K562 (cell line): ENCODE results near the gene RNF150. TPM values are rescaled to one million over a fixed set of nuclear protein-coding genes. Genes with fewer than 3 reads are reported as not detected.

ENCODE experiments used
- ATAC-seq: fragments of 200-7000 bp; cut with Tn5 transposase; 3 replicates; pipeline ENCODE4 v1.9.1; 2020; ENCODE audit warnings: moderate library complexity
- BruUV-seq: library from RNA; stranded (reverse); fragments of 400-500 nt; replicated peaks from 2 replicates; lab custom pipeline; 2021; lab: Mats Ljungman, UMichigan
- CTCF ChIA-PET: fragments of 300-600 bp; formaldehyde crosslinking; extraction: SDS; loops from one replicate; lab custom pipeline; 2021; ENCODE audit warnings: low intra/inter-chr PET ratio; lab: Yijun Ruan, JAX
- POLR2A ChIA-PET: fragments of 300-600, 350-650 bp; sonication (Branson Sonifier 250); formaldehyde crosslinking; extraction: SDS; loops from one replicate; lab custom pipeline; 2021; ENCODE audit warnings: antibody characterized with exemption, inconsistent platforms; lab: Yijun Ruan, JAX
- DNase-seq, 4 experiments: peaks; one replicate each; pipeline versions ENCODE4 v3.0.0 to v3.0.0-alpha.2; 2011 to 2018; ENCODE audit warnings: low spot score in 3 of 4, mixed read lengths in 3 of 4; ENCODE audit errors: extremely low read depth in 1 of 4
- FAIRE-seq: peaks from 2 replicates; lab custom pipeline; 2011; peaks lifted over from hg19 to GRCh38; lab: Jason Lieb, UNC
- H2AFZ ChIP-seq: 2 replicates; pipeline ENCODE4 v1.6.0; 2011; ENCODE audit warnings: low read depth, low read length, control low read depth, inconsistent platforms
- H3K27ac ChIP-seq: fragments of 200-600 bp; 3 replicates; pipeline ENCODE4 v1.8.0; 2011; ENCODE audit warnings: low read depth, mild to moderate bottlenecking, control low read depth, inconsistent platforms, low read length, moderate library complexity, mixed read lengths; ENCODE audit errors: extremely low read depth
- H3K27me3 ChIP-seq, 2 experiments: fragments of 300-600 bp in 1 of 2; 2 replicates in 1 of 2; 3 replicates in 1 of 2; pipeline versions ENCODE4 v1.6.0 to v1.8.0; 2011; ENCODE audit warnings: inconsistent platforms in 2 of 2, low read length in 2 of 2, mild to moderate bottlenecking in 1 of 2, mixed read lengths in 1 of 2, moderate library complexity in 1 of 2; ENCODE audit not compliant: control insufficient read depth in 2 of 2, insufficient read depth in 2 of 2
- H3K36me3 ChIP-seq: fragments of 300-600 bp; 3 replicates; pipeline ENCODE4 v1.8.0; 2011; ENCODE audit warnings: mild to moderate bottlenecking, low read length, inconsistent platforms; ENCODE audit not compliant: control insufficient read depth, insufficient read depth
- H3K4me1 ChIP-seq, 2 experiments: fragments of 200-600 bp in 1 of 2; replicated peaks in 1 of 2; 2 replicates in 1 of 2; 3 replicates in 1 of 2; pipeline versions ENCODE4 v1.5.1 to v1.8.0; 2011; ENCODE audit warnings: inconsistent platforms in 2 of 2, low read length in 2 of 2, mild to moderate bottlenecking in 1 of 2, mixed read lengths in 1 of 2, moderate library complexity in 1 of 2; ENCODE audit not compliant: control insufficient read depth in 2 of 2, insufficient read depth in 2 of 2
- H3K4me2 ChIP-seq: 2 replicates; pipeline ENCODE4 v1.6.1; 2011; ENCODE audit warnings: low read length, control low read depth, inconsistent platforms, mixed read lengths; ENCODE audit not compliant: insufficient read depth
- H3K4me3 ChIP-seq: fragments of 200-600 bp; sonication (generic), shearing (Covaris generic); 2 replicates; pipeline ENCODE4 v1.5.1; 2016; ENCODE audit warnings: control low read depth, inconsistent platforms
- H3K79me2 ChIP-seq: fragments of 200-600 bp; 3 replicates; pipeline ENCODE4 v1.8.0; 2011; ENCODE audit warnings: low read length, inconsistent platforms; ENCODE audit not compliant: control insufficient read depth, insufficient read depth
- H3K9ac ChIP-seq, 2 experiments: 2 replicates each; pipeline versions ENCODE4 v1.6.0 to v1.6.1; 2011; ENCODE audit warnings: low read depth in 2 of 2, low read length in 2 of 2, control low read depth in 1 of 2, inconsistent platforms in 1 of 2, mild to moderate bottlenecking in 1 of 2, mixed read lengths in 1 of 2; ENCODE audit not compliant: insufficient read depth in 1 of 2
- H3K9me1 ChIP-seq: one replicate; pipeline ENCODE4 v1.6.0; 2011; ENCODE audit warnings: inconsistent platforms, mild to moderate bottlenecking, low read length, moderate library complexity; ENCODE audit not compliant: control insufficient read depth, insufficient read depth
- H3K9me3 ChIP-seq: replicated peaks from 2 replicates; pipeline ENCODE4 v1.5.1; 2011; ENCODE audit warnings: low read depth, low read length, inconsistent platforms; ENCODE audit not compliant: control insufficient read depth, insufficient read depth
- H4K20me1 ChIP-seq: replicated peaks from 2 replicates; pipeline ENCODE4 v1.6.1; 2011; ENCODE audit warnings: low read length, inconsistent platforms, mixed read lengths; ENCODE audit not compliant: control insufficient read depth, insufficient read depth
- BDP1 ChIP-seq: IDR thresholded peaks from 3 replicates; pipeline ENCODE4 v1.6.1; 2011; ENCODE audit not compliant: insufficient read length, insufficient read depth
- HMBOX1 ChIP-seq: sonication (generic); IDR thresholded peaks from 2 replicates; pipeline ENCODE4 v1.6.1; 2016
- KLF16 ChIP-seq: IDR thresholded peaks from 2 replicates; pipeline ENCODE4 v1.6.1; 2016; ENCODE audit warnings: antibody characterized with exemption
- SPI1 ChIP-seq: IDR thresholded peaks from 2 replicates; pipeline ENCODE4 v1.6.1; 2011; ENCODE audit warnings: low read depth, low read length, control low read depth, borderline replicate concordance
- TGIF2 ChIP-seq: sonication (generic); formaldehyde crosslinking; IDR thresholded peaks from 2 replicates; pipeline ENCODE4 v1.8.1; 2022; ENCODE audit warnings: mild to moderate bottlenecking, missing genetic modification reagents, moderate library complexity
- TRIM24 ChIP-seq, 2 experiments: fragments of 450-650 bp; IDR thresholded peaks; 2 replicates each; pipeline ENCODE4 v1.6.1; 2016
- TRIM25 ChIP-seq: fragments of 450-650 bp; IDR thresholded peaks from 2 replicates; pipeline ENCODE4 v1.7.0; 2016; ENCODE audit warnings: borderline replicate concordance
- TRIM28 ChIP-seq: fragments of 450-650 bp; IDR thresholded peaks from 2 replicates; pipeline ENCODE4 v1.6.1; 2017
- USF2 ChIP-seq: sonication (generic); formaldehyde crosslinking; IDR thresholded peaks from 2 replicates; pipeline ENCODE4 v1.5.0; 2020; ENCODE audit warnings: missing genetic modification reagents
- WGBS: fragments of 100-300 bp; shearing (Covaris generic); methylation state at CpG from one replicate; pipeline ENCODE4 v1.1.6; 2016; ENCODE audit warnings: low coverage, mixed read lengths; ENCODE audit not compliant: insufficient coverage; ENCODE audit errors: missing lambda C conversion rate; 5-methylcytosine and 5-hydroxymethylcytosine counted together
- in situ Hi-C: fragments of 300-500 bp; cut with MboI; formaldehyde crosslinking; loops from 4 replicates; pipeline ENCODE4 v1.15.0; 2018; ENCODE audit warnings: inconsistent platforms, mixed read lengths
- intact Hi-C: fragments of 100-400 bp; cut with micrococcal nuclease; formaldehyde crosslinking; loops from 2 replicates; pipeline ENCODE4 v1.14.2; 2022
- polyA plus RNA-seq, 8 experiments: library from polyadenylated mRNA; depleted of rRNA in 4 of 8; stranded (reverse) in 5 of 8; unstranded in 3 of 8; fragments of >200 nt; fragmentation: Nextera tagmentation in 2 of 8; fragmentation: Illumina TruSeq in 1 of 8; extraction: Ambion mirVana in 2 of 8; extraction: Trizol in 1 of 8; gene quantifications; 2 replicates each; pipeline versions ENCODE4 v1.2.1 to v1.2.3, GENCODE V29; 2011 to 2014; ENCODE audit warnings: inconsistent platforms in 1 of 8, missing spikeins in 1 of 8
- total RNA-seq, 7 experiments: library from RNA; depleted of rRNA in 6 of 7; stranded (reverse); fragments of >200 nt in 6 of 7; fragmentation: Illumina TruSeq in 2 of 7; extraction: Trizol in 2 of 7; gene quantifications; 2 replicates each; pipeline versions ENCODE4 v1.2.1 to v1.2.3, GENCODE V29; 2011 to 2021; ENCODE audit warnings: low replicate concordance in 1 of 7

RNF150 gene
- total and polyA plus RNA-seq, 9 of the 15 experiments (the other 6 are each of a cell fraction or from before 2014, with no cell fraction given), result 0.09 TPM; not detected in 8

GRCh38 chr4:140887467-140887866 lies 245.8 kb downstream of the RNF150 start (continued):
- TF ChIP-seq TRIM28, result no peak
- TF ChIP-seq TRIM25, result no peak
- no peak for TF ChIP-seq BDP1

- Histone ChIP-seq H3K36me3 (no peaks in the 10 kb centered on the region), H2AFZ (no peak overlapping the region), H4K20me1 (no peaks in the 10 kb centered on the region), H3K4me1 (no peaks in the 10 kb centered on the region), H3K9me1 (no peaks in the 10 kb centered on the region), H3K79me2 (no peaks in the 10 kb centered on the region), H3K9me3 (no peaks in the 10 kb centered on the region), H3K4me2 (no peak overlapping the region), H3K9ac (no peak overlapping the region), H3K4me3 (no peak overlapping the region), H3K27ac (no peak overlapping the region), H3K27me3 (no peaks in the 10 kb centered on the region)
- no TSS peak for BruUV-seq
- ATAC-seq (peak; percentile 87), FAIRE-seq (peak; percentile 78), DNase-seq (peak; percentile 29 to 64 (median 36))
- in situ Hi-C loops (no loop called here), intact Hi-C loops (loop anchor here (1.0 kb wide), 1 partner anchor 23 kb away; no protein-coding TSS in a partner anchor)
- ChIA-PET POLR2A (no interaction called here), CTCF (interaction anchor here (0.6 kb wide), 1 partner anchor 532 kb away, joined by 3 read pairs; no protein-coding TSS in a partner anchor)
- WGBS, result 0% methylated on average over 2 of the region's 4 CpGs
- TF ChIP-seq TGIF2 (CRISPR knock-in tag) (no peak), USF2 (CRISPR knock-in tag) (peak; percentile 40), SPI1 (no peak), TRIM24 (IDR thresholded peaks at IDR 0.05) (no peak), HMBOX1 (no peak), KLF16 (0 out of 2 replicates have a peak, but pooled peaks have one; percentile 9)
These were observed 248.7 kb downstream of the RNF150 start for GRCh38 chr4:140884431-140885058.
